Stimulated activated naive CD4-positive, alpha-beta T cell (primary cell): Measurements from ENCODE around the gene CCDC192.

ENCODE experiments used
- DNase-seq, 6 experiments: peaks; one replicate each; lab custom pipeline; 2025; lab: John Stamatoyannopoulos, UW

CCDC192 gene

DNA sequence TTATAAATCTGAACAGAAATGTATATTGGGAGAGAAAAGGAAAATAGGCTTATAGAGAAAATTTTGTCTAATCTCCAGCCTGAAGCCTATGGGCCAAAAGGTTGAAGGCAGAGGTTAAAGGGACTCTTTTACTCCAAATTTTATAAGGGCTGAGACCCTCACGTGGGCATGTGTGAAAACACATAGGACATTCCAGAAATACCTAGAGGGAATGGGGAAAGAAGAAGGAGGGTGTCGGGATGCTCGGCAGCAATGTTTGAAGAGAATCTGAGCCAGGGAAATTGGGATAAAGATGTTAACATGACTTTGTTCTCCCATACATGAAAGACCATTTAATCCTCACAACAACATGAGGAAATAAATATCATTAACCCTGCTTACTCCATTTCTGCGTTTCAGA lies 278.3 kb downstream of the CCDC192 start:
- DNase-seq: no peak

GRCh38 chr5:127985811-127986325 lies 282.7 kb downstream of the CCDC192 start:
- DNase-seq: no peak

DNA sequence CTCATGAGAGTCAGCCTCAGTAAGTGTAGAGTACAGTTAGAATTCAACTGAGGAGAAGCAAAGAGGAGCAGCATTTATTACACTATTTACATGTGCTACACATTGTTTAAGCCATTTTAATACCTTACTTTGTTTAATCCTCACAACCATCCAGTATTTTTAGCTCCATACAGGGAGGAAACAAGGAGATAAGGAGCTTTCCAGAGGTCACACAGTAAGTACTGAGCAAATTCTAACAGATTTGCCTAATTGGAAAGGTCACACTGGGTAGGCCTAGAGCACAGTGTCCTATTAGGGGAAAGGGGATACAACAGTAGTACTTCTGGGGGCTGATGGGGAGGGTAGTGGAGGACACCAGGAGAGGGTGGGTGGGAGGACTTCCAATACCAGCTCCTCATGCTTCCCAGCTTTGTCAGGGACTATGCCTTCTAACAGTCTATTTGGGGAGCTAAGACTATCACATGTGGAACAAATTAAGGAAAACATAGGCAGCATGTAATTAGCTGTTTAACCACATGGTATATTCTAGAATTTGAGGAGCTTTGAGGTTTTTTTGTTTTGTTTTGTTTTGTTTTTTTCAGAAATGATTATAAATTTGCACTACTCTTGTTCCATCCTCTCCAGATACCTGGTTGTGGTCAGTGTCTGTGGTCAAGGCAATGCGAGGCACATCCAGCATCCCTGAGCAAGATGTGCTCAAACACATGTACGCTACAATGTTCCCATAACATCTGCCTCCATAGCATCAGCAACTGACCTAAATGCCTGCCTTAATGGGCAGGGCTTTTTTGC lies 284.4 kb downstream of the CCDC192 start:
- DNase-seq: no peak

GRCh38 chr5:127988146-127988760 lies 285.1 kb downstream of the CCDC192 start:
- no peak for DNase-seq
